ACC112 (cell line): Measurements from ENCODE around the gene FZD1.
"Not testable (repeated sequence)": the region's sequence is repeated elsewhere in the genome, so short reads cannot be mapped to it uniquely, and the experiment has no call there.

Experiments used
- H2AFZ ChIP-seq: fragments of 200-600 bp; sonication (generic); one replicate; pipeline ENCODE4 v1.6.0; 2017; ENCODE audit warnings: antibody characterized with exemption, low read length; ENCODE audit not compliant: unreplicated experiment
- H3K27ac ChIP-seq: fragments of 200-600 bp; sonication (generic); 2 replicates; pipeline ENCODE4 v1.5.1; 2014; ENCODE audit warnings: low read depth, mild to moderate bottlenecking, antibody characterized with exemption, low read length, moderate library complexity
- H3K27me3 ChIP-seq: fragments of 200-600 bp; sonication (generic); 2 replicates; pipeline ENCODE4 v1.6.1; 2014; ENCODE audit warnings: mild to moderate bottlenecking, antibody characterized with exemption, low read length, moderate library complexity, mixed read lengths; ENCODE audit not compliant: insufficient read depth
- H3K36me3 ChIP-seq: fragments of 200-600 bp; sonication (generic); 2 replicates; pipeline ENCODE4 v1.6.1; 2016; ENCODE audit warnings: mild to moderate bottlenecking, antibody characterized with exemption, low read length, moderate library complexity, mixed read lengths; ENCODE audit not compliant: insufficient read depth
- H3K4me1 ChIP-seq: fragments of 200-600 bp; sonication (generic); one replicate; pipeline ENCODE4 v1.6.1; 2016; ENCODE audit warnings: low read length, mixed read lengths; ENCODE audit not compliant: insufficient read depth, unreplicated experiment, control insufficient read depth
- H3K4me3 ChIP-seq: fragments of 200-600 bp; sonication (generic); 2 replicates; pipeline ENCODE4 v1.5.1; 2014; ENCODE audit warnings: mild to moderate bottlenecking, low read depth, low read length
- H3K79me2 ChIP-seq: fragments of 200-600 bp; sonication (generic); one replicate; pipeline ENCODE4 v1.6.0; 2016; ENCODE audit warnings: low read length; ENCODE audit not compliant: control insufficient read depth, unreplicated experiment, insufficient read depth

The FZD1 gene

GRCh38 chr7:91295576-91295975 lies 31.3 kb downstream of the FZD1 start:
- H3K4me3 ChIP-seq: no peak overlapping the region

DNA sequence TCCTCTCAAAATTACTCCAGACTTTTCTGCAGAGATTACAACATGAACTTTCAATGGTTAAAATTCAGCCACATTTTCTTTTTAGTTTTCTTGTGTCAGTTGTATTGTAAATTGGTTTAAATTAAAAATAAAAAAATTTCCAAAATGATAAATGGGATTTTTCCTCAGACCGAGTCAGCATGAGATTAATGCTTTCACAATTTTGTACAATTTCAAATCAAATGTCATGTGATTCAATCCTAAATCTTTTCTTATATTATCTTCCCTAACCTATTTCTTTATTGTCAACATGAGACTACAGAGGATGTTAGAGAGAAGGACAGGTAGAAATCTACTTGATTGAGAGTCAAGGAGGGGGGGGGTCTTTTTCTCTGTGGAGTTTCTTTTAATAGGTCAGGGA lies 33.7 kb downstream of the FZD1 start:
- Histone ChIP-seq H3K27me3 (peaks cover 7% of the 10 kb centered on the region; the same call in 1 of the 2 replicates), H2AFZ (no peak overlapping the region), H3K36me3 (no peaks in the 10 kb centered on the region), H3K79me2 (no peaks in the 10 kb centered on the region), H3K27ac (no peak overlapping the region), H3K4me1 (no peaks in the 10 kb centered on the region), H3K4me3 (no peak overlapping the region)

More at GRCh38 chr7:91295576-91295975, 31.3 kb downstream of the FZD1 start:
- Histone ChIP-seq H2AFZ (no peak overlapping the region), H3K79me2 (no peaks in the 10 kb centered on the region), H3K36me3 (no peaks in the 10 kb centered on the region), H3K27me3 (peaks cover 7% of the 10 kb centered on the region; the same call in 1 of the 2 replicates), H3K27ac (no peak overlapping the region), H3K4me1 (no peaks in the 10 kb centered on the region)

- no peaks in the 10 kb centered on the region for H3K4me1 ChIP-seq
- no peaks in the 10 kb centered on the region for H3K36me3 ChIP-seq
- H3K27ac ChIP-seq: no peak overlapping the region
- H3K79me2 ChIP-seq: no peaks in the 10 kb centered on the region
- H3K4me3 ChIP-seq: no peak overlapping the region
- no peaks in the 10 kb centered on the region for H3K27me3 ChIP-seq
- no peak overlapping the region for H2AFZ ChIP-seq
These were observed 35.9 kb downstream of the FZD1 start for GRCh38 chr7:91299952-91300775.

- Histone ChIP-seq H3K79me2 (no peaks in the 10 kb centered on the region), H2AFZ (no peak overlapping the region), H3K4me3 (no peak overlapping the region), H3K27me3 (no peaks in the 10 kb centered on the region), H3K27ac (no peak overlapping the region), H3K36me3 (no peaks in the 10 kb centered on the region), H3K4me1 (no peaks in the 10 kb centered on the region)
These were observed 38.6 kb downstream of the FZD1 start for GRCh38 chr7:91302794-91303193.

DNA sequence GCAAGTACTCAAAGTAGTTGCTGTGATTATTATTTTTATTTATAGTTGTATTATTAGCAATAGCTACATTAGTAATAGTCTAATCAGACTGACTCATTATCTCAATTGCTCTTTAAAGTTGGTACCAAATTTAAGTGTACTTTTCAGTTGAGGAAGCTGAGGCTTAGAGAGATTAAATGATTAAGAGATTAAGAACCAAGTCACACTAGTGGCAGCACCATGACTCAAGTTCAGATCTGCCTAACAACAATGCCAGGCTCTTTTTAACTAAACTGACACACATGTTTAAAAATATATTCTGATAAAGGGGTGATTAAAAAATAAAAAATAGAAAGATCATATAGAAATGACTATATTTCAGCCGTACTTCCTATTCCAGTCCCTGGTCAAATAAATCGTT lies 42.0 kb downstream of the FZD1 start:
- Histone ChIP-seq H3K36me3 (no peaks in the 10 kb centered on the region), H2AFZ (no peak overlapping the region), H3K27ac (no peak overlapping the region), H3K79me2 (no peaks in the 10 kb centered on the region), H3K4me1 (peaks cover 6% of the 10 kb centered on the region), H3K4me3 (no peak overlapping the region), H3K27me3 (no peaks in the 10 kb centered on the region)

- Histone ChIP-seq H3K36me3 (no peaks in the 10 kb centered on the region), H3K27ac (no peak overlapping the region), H2AFZ (no peak overlapping the region), H3K4me3 (no peak overlapping the region), H3K4me1 (peaks cover 7% of the 10 kb centered on the region), H3K79me2 (no peaks in the 10 kb centered on the region), H3K27me3 (no peaks in the 10 kb centered on the region)
These were observed 43.2 kb downstream of the FZD1 start for GRCh38 chr7:91307467-91307866.

GRCh38 chr7:91308191-91308590 lies 44.0 kb downstream of the FZD1 start:
- H3K36me3 ChIP-seq, H3K4me1 ChIP-seq, H3K4me3 ChIP-seq, H2AFZ ChIP-seq, H3K79me2 ChIP-seq, H3K27ac ChIP-seq, H3K27me3 ChIP-seq: not testable (repeated sequence)

DNA sequence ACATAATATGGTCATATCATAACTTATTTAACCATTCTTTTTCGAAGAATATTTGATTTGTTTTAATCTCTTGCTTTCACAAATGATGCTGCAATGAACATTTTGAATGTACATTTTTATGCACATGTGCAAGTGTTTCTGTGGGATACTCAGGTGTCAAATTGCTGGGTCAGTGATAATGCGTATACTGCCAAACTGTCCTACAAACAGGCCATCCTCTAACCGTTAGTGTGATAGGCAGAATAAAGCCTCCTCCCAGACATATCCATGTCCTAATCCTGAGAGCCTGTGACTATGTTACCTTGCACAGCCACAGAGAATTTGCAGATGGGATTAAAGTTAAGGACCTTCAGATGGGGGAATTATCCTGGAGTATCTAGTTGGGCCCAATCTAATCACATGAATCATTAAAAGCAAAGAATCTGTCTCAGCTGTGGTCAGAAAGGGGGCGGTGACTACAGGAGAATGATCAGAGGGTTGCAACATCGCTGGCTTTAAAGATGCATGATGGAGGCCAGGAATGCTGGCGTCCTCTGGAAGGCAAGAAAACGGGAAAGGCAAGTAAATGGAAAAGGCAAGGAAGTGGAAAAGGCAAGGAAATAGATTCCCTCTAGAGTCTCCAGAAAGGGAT lies 46.7 kb downstream of the FZD1 start:
- peaks cover 7% of the 10 kb centered on the region for H3K4me1 ChIP-seq
- H2AFZ ChIP-seq: peak overlapping the region; percentile 33
- H3K36me3 ChIP-seq: no peaks in the 10 kb centered on the region
- no peaks in the 10 kb centered on the region for H3K79me2 ChIP-seq
- H3K27ac ChIP-seq: no peak overlapping the region
- H3K4me3 ChIP-seq: no peak overlapping the region
- H3K27me3 ChIP-seq: no peaks in the 10 kb centered on the region

DNA sequence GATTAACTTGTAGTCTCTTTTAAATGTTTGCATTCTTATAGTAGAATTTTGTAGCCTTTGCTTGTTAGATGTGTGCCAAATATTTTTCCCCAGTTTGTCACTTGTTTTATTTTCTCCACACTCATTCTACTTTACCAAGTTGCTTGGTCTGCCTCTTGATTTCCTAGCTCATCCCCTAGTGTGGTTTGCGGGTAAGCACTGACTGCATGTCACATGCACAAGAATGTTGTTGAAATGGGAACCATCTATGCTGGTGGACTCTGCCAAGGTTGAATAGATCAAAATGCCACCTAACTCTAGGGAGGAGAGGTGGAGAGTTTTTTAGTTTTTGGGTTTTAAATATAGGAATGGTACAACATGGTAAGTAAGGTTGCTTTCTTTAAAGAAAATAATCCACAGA lies 47.6 kb downstream of the FZD1 start:
- Histone ChIP-seq H3K79me2 (no peaks in the 10 kb centered on the region), H3K36me3 (no peaks in the 10 kb centered on the region), H3K4me3 (no peak overlapping the region), H2AFZ (no peak overlapping the region), H3K4me1 (peaks cover 7% of the 10 kb centered on the region), H3K27ac (no peak overlapping the region), H3K27me3 (no peaks in the 10 kb centered on the region)

DNA sequence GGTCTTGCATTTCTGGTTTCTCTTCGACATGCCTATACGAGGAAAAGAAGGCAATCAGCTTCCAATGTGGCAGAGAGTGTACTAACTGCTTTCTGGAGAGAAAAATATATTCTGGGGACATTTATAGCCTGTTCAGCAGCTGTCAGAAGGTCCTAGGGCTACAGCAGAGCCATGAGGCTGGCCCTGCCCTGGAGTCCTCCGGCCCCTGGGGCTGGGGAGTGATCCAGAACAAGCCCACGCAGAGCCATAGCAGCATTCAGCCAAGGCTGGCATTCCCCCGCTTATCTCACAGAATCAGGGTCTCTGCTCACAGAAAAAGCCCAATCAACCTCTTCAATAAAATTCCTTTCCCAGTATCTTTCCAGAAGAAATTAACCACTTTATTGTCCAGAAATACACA lies 48.9 kb downstream of the FZD1 start:
- Histone ChIP-seq H3K36me3 (no peaks in the 10 kb centered on the region), H3K79me2 (no peaks in the 10 kb centered on the region), H3K27ac (no peak overlapping the region), H3K4me3 (no peak overlapping the region), H3K27me3 (no peaks in the 10 kb centered on the region), H2AFZ (no peak overlapping the region), H3K4me1 (peaks cover 7% of the 10 kb centered on the region)
